Type B pancreatic cell (in vitro differentiated cells): ENCODE measurements around the gene OOSP4A. TPM values are rescaled to one million over a fixed set of nuclear protein-coding genes. Genes with fewer than 3 reads are reported as not detected.

Experiments
- DNase-seq: peaks from one replicate; pipeline ENCODE4 v3.0.0; 2021; ENCODE audit warnings: mixed read lengths; ENCODE audit not compliant: unreplicated experiment; ENCODE audit errors: extremely low spot score
- H3K27ac Mint-ChIP-seq: 2 replicates; pipeline ENCODE4 v1.8.0; 2021; ENCODE audit warnings: mild to moderate bottlenecking, mixed read lengths
- H3K27me3 Mint-ChIP-seq: 2 replicates; pipeline ENCODE4 v1.8.0; 2021; ENCODE audit warnings: mixed read lengths
- H3K36me3 Mint-ChIP-seq: 2 replicates; pipeline ENCODE4 v1.8.0; 2021; ENCODE audit warnings: mixed read lengths
- H3K4me1 Mint-ChIP-seq: one replicate; pipeline ENCODE4 v1.8.0; 2021; ENCODE audit warnings: mixed read lengths; ENCODE audit not compliant: unreplicated experiment
- H3K4me3 Mint-ChIP-seq: 2 replicates; pipeline ENCODE4 v1.8.0; 2021; ENCODE audit warnings: mild to moderate bottlenecking, mixed read lengths
- H3K9me3 Mint-ChIP-seq: 2 replicates; pipeline ENCODE4 v1.8.0; 2021; ENCODE audit warnings: mixed read lengths
- total RNA-seq: library from RNA; stranded (reverse); gene quantifications from 2 replicates; pipeline ENCODE4 v1.2.1, GENCODE V29; 2021; ENCODE audit warnings: low replicate concordance
- TF ChIP-seq, protein P1 (sequence below): fragments of 200-600 bp; sonication (generic); conservative IDR thresholded peaks from 2 replicates; pipeline ENCODE4 v1.5.0; 2021; ENCODE audit warnings: antibody characterized with exemption, mild to moderate bottlenecking

Gene OOSP4A
- total RNA-seq, 1 donor from 2014 or later: not detected

DNA sequence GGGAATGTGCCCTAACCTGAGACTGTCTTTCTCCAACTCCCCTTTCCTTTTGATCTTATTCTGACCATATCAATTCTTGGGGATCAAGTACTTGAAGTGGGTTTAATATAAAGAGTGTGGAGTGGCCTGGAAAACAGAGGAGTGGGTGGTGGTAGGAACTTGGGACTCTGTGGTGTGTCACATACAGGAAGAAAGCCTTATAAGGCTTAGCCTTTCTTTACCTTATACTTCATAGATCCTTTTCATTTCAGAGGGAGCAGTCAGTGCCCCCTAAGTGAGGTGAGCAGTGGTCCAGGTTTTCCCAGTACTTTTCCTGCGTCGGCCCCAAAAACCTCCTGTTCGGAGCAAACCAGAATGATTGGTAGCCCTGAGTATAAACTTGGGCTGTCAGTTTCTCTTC lies 25.1 kb upstream of the OOSP4A start:
- no peak for DNase-seq
- H3K4me1 Mint-ChIP-seq: no peaks in the 10 kb centered on the region
- H3K9me3 Mint-ChIP-seq: no peaks in the 10 kb centered on the region
- H3K36me3 Mint-ChIP-seq: no peaks in the 10 kb centered on the region
- peaks cover 6% of the 10 kb centered on the region for H3K27me3 Mint-ChIP-seq
- H3K4me3 Mint-ChIP-seq: no peak overlapping the region
- TF ChIP-seq, protein P1, sequence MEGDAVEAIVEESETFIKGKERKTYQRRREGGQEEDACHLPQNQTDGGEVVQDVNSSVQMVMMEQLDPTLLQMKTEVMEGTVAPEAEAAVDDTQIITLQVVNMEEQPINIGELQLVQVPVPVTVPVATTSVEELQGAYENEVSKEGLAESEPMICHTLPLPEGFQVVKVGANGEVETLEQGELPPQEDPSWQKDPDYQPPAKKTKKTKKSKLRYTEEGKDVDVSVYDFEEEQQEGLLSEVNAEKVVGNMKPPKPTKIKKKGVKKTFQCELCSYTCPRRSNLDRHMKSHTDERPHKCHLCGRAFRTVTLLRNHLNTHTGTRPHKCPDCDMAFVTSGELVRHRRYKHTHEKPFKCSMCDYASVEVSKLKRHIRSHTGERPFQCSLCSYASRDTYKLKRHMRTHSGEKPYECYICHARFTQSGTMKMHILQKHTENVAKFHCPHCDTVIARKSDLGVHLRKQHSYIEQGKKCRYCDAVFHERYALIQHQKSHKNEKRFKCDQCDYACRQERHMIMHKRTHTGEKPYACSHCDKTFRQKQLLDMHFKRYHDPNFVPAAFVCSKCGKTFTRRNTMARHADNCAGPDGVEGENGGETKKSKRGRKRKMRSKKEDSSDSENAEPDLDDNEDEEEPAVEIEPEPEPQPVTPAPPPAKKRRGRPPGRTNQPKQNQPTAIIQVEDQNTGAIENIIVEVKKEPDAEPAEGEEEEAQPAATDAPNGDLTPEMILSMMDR: no peak
- no peak overlapping the region for H3K27ac Mint-ChIP-seq

GRCh38 chr11:59939482-59939881 lies 24.4 kb upstream of the OOSP4A start:
- H3K4me1 Mint-ChIP-seq: no peaks in the 10 kb centered on the region
- no peaks in the 10 kb centered on the region for H3K36me3 Mint-ChIP-seq
- no peaks in the 10 kb centered on the region for H3K9me3 Mint-ChIP-seq
- no peak for DNase-seq
- TF ChIP-seq, protein P1: no peak
- no peak overlapping the region for H3K27ac Mint-ChIP-seq
- H3K27me3 Mint-ChIP-seq: peaks cover 6% of the 10 kb centered on the region
- no peak overlapping the region for H3K4me3 Mint-ChIP-seq

GRCh38 chr11:59941091-59941490 lies 22.7 kb upstream of the OOSP4A start:
- no peak overlapping the region for H3K27ac Mint-ChIP-seq
- H3K4me3 Mint-ChIP-seq: no peak overlapping the region
- H3K4me1 Mint-ChIP-seq: no peaks in the 10 kb centered on the region
- TF ChIP-seq, protein P1: no peak
- H3K27me3 Mint-ChIP-seq: peaks cover 3% of the 10 kb centered on the region
- no peak for DNase-seq
- no peaks in the 10 kb centered on the region for H3K36me3 Mint-ChIP-seq
- no peaks in the 10 kb centered on the region for H3K9me3 Mint-ChIP-seq

- Mint-ChIP-seq H3K27me3 (no peaks in the 10 kb centered on the region), H3K4me3 (no peak overlapping the region), H3K9me3 (no peaks in the 10 kb centered on the region), H3K36me3 (no peaks in the 10 kb centered on the region), H3K4me1 (no peaks in the 10 kb centered on the region), H3K27ac (no peak overlapping the region)
- TF ChIP-seq, protein P1: no peak
- DNase-seq: no peak
Measured at GRCh38 chr11:59943997-59944714, 19.7 kb upstream of the OOSP4A start.

DNA sequence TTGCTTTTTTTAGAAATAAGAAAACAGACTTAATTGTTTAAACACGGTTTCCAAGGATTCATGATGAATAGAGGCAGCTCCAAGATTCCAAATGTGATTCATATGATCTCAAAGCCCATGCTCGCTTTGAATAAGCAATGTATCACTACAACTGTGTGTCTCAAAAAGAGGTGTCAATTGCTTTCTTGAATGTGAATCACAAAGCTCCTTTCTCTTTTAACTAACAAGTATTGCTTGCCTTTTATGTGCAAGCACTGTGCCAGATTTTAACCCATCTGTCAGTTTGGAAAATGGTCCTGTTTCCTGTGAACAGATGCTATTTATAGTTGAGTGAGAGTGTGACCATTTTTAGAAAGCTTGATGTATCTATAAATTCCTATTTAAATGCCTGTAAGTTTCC lies 19.1 kb upstream of the OOSP4A start:
- TF ChIP-seq, protein P1: no peak
- Mint-ChIP-seq H3K27me3 (no peaks in the 10 kb centered on the region), H3K27ac (no peak overlapping the region), H3K9me3 (no peaks in the 10 kb centered on the region), H3K4me1 (no peaks in the 10 kb centered on the region), H3K36me3 (no peaks in the 10 kb centered on the region), H3K4me3 (no peak overlapping the region)
- no peak for DNase-seq
